ENCODE results near the gene POLR2H. TPM values are rescaled to one million over a fixed set of nuclear protein-coding genes. Genes with fewer than 3 reads are reported as not detected.

The POLR2H gene
- total RNA-seq, 2 donors from 2014 or later = 98.2 to 130 TPM

- no peaks in the 10 kb centered on the region for H3K9me3 ChIP-seq
These were observed 10.9 kb upstream of the POLR2H start for GRCh38 chr3:184350618-184351017.

DNA sequence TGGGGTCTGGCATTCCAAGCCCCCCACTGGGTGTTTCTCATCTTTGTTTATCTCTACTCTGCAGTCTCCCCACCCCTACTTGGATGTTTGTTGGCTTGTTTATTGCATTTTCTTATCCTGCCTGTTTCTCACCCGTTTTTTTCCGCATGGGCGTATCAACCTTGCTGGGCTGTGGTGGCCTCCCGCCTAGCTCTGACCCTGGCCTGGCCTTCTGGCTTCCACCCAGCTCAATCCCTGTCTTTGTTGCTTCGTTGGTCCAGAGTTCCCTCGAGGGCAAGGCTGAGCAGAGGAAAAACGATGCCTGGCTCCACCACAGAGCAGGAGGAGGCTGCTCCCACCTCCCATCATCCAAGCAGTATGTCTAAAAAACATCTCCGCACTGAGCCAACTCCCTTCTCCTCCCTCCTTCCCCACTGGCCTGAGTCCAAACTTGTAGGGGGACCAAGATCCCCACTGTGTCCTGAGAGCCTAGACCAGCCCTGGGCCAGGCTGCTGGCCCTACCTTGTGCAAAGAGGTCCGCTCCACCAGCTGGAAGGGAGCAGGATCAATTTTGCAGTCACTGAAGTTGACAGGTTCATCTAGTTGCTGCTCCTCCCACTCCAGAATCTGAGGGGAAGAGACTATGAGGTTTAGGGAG lies 9.9 kb upstream of the POLR2H start:
- intact Hi-C loops (cut with DNase I) = no loop called here
- no peak for DNase-seq
- H3K27me3 ChIP-seq = no peaks in the 10 kb centered on the region
- peak overlapping the region in 1 of 2 donors; percentile 57 for H3K9ac ChIP-seq (ENCODE audit: low read depth in 2 of 2, low read length in 2 of 2)
- H3K4me1 ChIP-seq = no peaks in the 10 kb centered on the region
- no peaks in the 10 kb centered on the region for H3K36me3 ChIP-seq
- no peak overlapping the region for H3K4me3 ChIP-seq
- no peaks in the 10 kb centered on the region for H3K9me3 ChIP-seq
- H3K27ac ChIP-seq = peak overlapping the region; percentile 83
- TF ChIP-seq CTCF (IDR thresholded peaks at IDR 0.05) = no peak

More at GRCh38 chr3:184350618-184351017, 10.9 kb upstream of the POLR2H start:
- H3K36me3 ChIP-seq = no peaks in the 10 kb centered on the region
- no peak overlapping the region for H3K9ac ChIP-seq (ENCODE audit: low read depth in 2 of 2, low read length in 2 of 2)
- intact Hi-C loops (cut with DNase I) = no loop called here
- peaks cover under 1% of the 10 kb centered on the region for H3K4me1 ChIP-seq
- DNase-seq = no peak
- no peaks in the 10 kb centered on the region for H3K27me3 ChIP-seq
- H3K27ac ChIP-seq = no peak overlapping the region
- no peak for TF ChIP-seq CTCF (IDR thresholded peaks at IDR 0.05)
- H3K4me3 ChIP-seq = no peak overlapping the region

GRCh38 chr3:184352149-184352785 lies 9.2 kb upstream of the POLR2H start:
- Histone ChIP-seq H3K27ac (peak overlapping the region; percentile 83), H3K27me3 (no peaks in the 10 kb centered on the region), H3K9me3 (no peaks in the 10 kb centered on the region), H3K9ac (ENCODE audit: low read depth in 2 of 2, low read length in 2 of 2) (peak overlapping the region; percentile 28 to 57), H3K4me1 (no peaks in the 10 kb centered on the region), H3K4me3 (no peak overlapping the region), H3K36me3 (no peaks in the 10 kb centered on the region)
- peak; percentile 95 for DNase-seq
- TF ChIP-seq CTCF (IDR thresholded peaks at IDR 0.05) = no peak
- intact Hi-C loops (cut with DNase I) = no loop called here

DNA sequence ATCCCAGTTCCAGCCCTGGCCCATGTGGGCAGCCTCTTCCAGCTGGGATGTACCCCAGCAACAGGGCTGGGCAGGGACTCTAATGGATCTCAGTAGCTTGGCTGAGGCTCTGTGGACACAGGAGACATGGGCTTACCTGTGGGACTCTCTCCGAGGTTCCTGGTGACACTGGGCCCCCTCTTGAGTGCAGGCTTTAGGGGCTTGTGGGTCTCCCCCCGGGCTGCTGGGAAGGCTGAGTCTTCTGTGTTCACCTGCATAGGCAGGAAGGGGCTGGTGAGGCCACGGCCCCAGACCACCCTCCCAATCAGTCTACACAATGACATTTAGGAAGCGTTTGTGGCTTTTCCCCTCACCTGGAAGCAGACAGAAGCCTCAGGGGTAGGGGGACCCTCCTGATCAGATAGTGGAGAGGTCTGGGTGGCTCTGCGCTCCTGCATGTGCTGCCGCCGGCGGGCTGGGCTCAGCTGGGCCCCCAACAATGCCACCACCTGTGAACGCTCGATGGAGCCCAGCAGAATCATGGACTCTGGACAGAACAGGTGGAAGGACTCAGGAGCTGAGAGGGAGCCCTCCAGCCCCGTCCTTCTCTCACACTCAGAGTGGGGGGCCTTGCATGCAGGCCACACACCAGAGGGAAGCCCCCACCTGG lies 8.5 kb upstream of the POLR2H start:
- Histone ChIP-seq H3K9me3 (no peaks in the 10 kb centered on the region), H3K4me3 (no peak overlapping the region), H3K36me3 (no peaks in the 10 kb centered on the region), H3K9ac (ENCODE audit: low read depth in 2 of 2, low read length in 2 of 2) (peak overlapping the region in 1 of 2 donors; percentile 53), H3K27me3 (no peaks in the 10 kb centered on the region), H3K4me1 (no peaks in the 10 kb centered on the region), H3K27ac (peak overlapping the region; percentile 83)
- no peak for TF ChIP-seq CTCF (IDR thresholded peaks at IDR 0.05)
- no peak for DNase-seq
- intact Hi-C loops (cut with DNase I) = no loop called here

- DNase-seq = no peak
- Histone ChIP-seq H3K4me1 (no peaks in the 10 kb centered on the region), H3K9ac (ENCODE audit: low read depth in 2 of 2, low read length in 2 of 2) (no peak overlapping the region), H3K4me3 (no peak overlapping the region), H3K27ac (no peak overlapping the region), H3K27me3 (no peaks in the 10 kb centered on the region), H3K9me3 (no peaks in the 10 kb centered on the region), H3K36me3 (no peaks in the 10 kb centered on the region)
- intact Hi-C loops (cut with DNase I) = no loop called here
- TF ChIP-seq CTCF (IDR thresholded peaks at IDR 0.05) = no peak
These were observed 8.0 kb upstream of the POLR2H start for GRCh38 chr3:184353546-184353941.
